ENCODE measurements around the gene DNAH2.
A peak's percentile ranks its signal among the peaks of the same experiment; 100 is the strongest.

The DNAH2 gene

DNA sequence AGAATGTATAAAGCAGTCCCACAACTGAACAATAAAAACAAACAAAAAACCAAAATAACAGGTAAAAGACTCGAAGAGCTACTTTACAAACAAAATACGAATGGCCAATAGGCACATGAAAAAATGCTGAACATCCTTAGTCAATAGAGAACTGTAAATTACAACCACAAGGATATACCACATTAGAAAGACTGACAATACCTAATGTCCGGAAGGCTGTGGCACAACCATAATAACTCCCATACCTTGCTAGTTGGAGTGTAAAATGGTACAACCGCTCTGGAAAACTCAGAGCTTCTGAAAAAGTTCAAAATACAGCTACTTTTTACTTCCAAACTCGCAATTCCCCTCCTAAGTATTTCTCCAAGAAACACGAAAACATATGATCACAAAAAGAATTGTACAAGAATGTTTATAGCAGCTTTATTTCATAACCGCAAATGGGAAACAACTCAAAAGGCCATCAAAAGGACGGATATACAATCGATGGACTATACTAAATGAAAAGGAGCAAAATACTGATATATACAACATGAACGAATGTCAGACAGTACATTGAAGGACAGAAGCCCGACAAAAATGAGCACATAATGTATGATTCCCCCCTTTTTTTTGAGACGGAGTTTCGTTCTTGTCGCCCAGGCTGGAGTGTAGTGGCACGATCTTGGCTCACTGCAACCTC is 32.6 kb upstream of the DNAH2 start:
- TF ChIP-seq, protein P1, sequence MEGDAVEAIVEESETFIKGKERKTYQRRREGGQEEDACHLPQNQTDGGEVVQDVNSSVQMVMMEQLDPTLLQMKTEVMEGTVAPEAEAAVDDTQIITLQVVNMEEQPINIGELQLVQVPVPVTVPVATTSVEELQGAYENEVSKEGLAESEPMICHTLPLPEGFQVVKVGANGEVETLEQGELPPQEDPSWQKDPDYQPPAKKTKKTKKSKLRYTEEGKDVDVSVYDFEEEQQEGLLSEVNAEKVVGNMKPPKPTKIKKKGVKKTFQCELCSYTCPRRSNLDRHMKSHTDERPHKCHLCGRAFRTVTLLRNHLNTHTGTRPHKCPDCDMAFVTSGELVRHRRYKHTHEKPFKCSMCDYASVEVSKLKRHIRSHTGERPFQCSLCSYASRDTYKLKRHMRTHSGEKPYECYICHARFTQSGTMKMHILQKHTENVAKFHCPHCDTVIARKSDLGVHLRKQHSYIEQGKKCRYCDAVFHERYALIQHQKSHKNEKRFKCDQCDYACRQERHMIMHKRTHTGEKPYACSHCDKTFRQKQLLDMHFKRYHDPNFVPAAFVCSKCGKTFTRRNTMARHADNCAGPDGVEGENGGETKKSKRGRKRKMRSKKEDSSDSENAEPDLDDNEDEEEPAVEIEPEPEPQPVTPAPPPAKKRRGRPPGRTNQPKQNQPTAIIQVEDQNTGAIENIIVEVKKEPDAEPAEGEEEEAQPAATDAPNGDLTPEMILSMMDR (conservative IDR thresholded peaks at IDR 0.05; ENCODE audit: low read length) = no peak
- DNase-seq (ENCODE audit: low read depth) = no peak
- H3K4me3 ChIP-seq (ENCODE audit: low read length) = peak overlapping the region; percentile 99

DNA sequence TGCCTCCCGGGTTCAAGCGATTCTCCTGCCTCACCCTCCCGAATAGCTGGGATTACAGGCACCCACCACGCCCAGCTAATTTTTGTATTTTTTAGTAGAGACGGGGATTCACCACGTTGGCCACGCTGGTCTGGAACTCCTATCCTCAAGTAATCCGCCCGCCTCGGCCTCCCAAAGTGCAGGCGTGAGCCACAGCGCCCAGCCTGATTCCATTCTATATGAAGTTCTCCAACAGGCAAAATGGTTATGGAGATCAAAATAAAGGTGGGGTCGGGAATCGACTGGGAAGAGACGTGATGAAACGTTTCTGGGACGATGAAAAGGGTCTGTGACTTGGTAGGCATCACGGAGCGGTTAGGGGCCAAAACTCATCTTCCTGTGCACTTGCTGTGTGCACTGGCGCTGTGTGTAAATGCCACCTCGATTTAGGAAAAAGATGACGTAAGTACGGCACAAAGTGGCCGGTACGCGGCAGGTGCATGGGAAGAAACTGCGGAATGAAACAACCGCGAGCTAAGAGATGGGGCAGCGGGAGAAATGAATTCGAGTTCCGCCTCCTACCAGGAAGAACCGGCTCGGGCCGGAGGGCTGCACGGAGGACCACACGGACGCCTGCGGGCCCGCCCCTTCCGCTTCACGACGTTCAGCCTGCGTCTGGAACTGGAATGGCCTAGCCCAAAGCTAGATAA is 31.9 kb upstream of the DNAH2 start:
- TF ChIP-seq, protein P1 (conservative IDR thresholded peaks at IDR 0.05; ENCODE audit: low read length) = no peak
- H3K4me3 ChIP-seq (ENCODE audit: low read length) = peak overlapping the region; percentile 99
- peak; percentile 95 for DNase-seq (ENCODE audit: low read depth)

DNA sequence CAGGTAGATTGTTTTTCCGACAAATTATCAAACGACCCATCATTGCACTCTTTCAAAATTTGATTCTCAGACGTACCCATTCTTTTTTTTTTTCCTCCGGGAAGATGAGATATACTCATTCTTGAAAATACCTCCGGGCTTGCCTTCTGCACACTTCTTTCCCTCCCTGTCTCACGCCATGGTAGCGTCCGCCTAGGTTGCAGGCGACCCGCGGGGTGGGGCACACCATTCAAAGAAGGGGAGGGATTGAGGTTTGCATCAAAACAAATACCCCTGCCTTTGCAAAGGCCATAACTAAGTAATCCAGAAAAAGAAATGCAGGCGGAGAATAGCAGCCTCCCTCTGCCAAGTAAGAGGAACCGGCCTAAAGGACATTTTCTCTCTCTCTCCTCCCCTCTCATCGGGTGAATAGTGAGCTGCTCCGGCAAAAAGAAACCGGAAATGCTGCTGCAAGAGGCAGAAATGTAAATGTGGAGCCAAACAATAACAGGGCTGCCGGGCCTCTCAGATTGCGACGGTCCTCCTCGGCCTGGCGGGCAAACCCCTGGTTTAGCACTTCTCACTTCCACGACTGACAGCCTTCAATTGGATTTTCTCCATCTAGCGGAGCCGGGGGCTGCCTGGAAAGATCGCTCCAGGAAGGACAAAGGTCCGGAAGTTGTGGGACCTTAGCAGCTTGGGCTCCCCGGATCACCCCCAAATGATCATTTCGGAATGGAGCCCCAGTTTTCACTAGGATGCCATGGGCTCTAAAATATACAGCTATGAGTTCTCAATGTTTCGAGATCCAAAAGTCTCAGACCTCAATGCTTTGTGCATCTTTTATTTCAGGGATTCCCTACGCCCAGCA is 31.1 kb upstream of the DNAH2 start:
- peak; percentile 78 for DNase-seq (ENCODE audit: low read depth)
- peak overlapping the region; percentile 99 for H3K4me3 ChIP-seq (ENCODE audit: low read length)
- TF ChIP-seq, protein P1 (conservative IDR thresholded peaks at IDR 0.05; ENCODE audit: low read length) = no peak

DNA sequence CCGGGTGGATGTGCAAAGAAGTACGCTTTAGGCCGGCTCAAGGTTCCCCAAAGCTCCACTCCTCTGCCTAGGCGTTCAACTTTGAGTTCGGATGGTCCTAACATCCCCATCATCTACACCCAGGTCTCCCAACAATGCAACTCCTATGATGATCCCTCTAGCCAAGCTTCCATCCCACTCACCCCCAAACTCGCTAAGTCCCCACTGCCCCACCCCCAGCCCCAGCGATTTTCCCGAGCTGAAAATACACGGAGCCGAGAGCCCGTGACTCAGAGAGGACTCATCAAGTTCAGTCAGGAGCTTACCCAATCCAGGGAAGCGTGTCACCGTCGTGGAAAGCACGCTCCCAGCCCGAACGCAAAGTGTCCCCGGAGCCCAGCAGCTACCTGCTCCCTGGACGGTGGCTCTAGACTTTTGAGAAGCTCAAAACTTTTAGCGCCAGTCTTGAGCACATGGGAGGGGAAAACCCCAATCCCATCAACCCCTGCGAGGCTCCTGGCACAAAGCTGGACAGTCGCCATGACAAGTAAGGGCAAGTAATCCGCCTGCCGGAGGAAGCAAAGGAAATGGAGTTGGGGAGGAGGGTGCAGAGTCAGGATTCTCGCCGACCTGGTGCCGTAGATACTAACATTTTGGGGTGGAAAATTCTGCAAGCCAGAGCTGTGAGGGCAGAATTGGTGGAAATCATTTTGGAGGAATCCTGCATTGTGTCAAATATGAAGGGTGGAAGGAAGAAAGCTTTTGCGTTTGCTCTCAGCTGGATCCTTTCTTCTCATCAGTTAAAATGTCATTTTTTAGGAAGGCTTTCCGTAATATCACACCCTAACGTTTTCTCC is 30.3 kb upstream of the DNAH2 start, which contains the start of gene TP53:
Gene TP53, minus strand, starts transcription at position 419 of the 836 bp plus-strand sequence. CDS start 10,896 bp downstream, outside the sequence.
- TF ChIP-seq, protein P1 (conservative IDR thresholded peaks at IDR 0.05; ENCODE audit: low read length) = no peak; the same call in 1 of the 2 replicates
- DNase-seq (ENCODE audit: low read depth) = peak; percentile 90
- peak within 1 kb of the TSS; percentile 99 for H3K4me3 ChIP-seq (ENCODE audit: low read length)

DNA sequence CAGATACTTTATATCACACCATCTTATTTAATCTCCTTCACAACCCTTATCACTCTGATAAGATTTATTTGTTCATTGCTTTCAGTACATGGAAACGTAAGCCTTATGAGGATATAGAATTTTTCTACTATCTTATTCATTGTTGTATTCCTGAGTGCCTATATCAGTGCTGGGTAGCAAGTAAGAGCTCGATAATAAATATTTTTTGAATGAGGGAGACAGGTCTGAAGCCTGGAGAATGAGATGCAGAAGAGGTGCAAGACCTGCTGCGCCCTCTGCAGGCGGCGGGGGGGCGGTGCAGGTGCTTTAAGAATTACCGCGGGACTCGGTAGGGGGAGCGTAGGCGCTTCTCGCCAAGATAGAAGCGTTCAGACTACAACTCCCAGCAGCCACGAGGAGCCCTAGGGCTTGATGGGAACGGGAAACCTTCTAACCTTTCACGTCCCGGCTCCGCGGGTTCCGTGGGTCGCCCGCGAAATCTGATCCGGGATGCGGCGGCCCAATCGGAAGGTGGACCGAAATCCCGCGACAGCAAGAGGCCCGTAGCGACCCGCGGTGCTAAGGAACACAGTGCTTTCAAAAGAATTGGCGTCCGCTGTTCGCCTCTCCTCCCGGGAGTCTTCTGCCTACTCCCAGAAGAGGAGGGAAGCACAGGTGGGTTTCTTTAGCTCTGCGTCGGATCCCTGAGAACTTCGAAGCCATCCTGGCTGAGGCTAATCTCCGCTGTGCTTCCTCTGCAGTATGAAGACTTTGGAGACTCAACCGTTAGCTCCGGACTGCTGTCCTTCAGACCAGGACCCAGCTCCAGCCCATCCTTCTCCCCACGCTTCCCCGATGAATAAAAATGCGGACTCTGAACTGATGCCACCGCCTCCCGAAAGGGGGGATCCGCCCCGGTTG is 29.4 kb upstream of the DNAH2 start, which contains the start of gene WRAP53:
Gene WRAP53, plus strand, starts transcription at position 570 of the 900 bp plus-strand sequence. Its CDS starts 172 bp downstream, at position 742.
- peak within 1 kb of the TSS; percentile 99 for H3K4me3 ChIP-seq (ENCODE audit: low read length)
- peak; percentile 99 for DNase-seq (ENCODE audit: low read depth)
- TF ChIP-seq, protein P1 (conservative IDR thresholded peaks at IDR 0.05; ENCODE audit: low read length) = peak; percentile 92
